B cell (primary cell): ENCODE results near the gene INO80C. TPM values are rescaled to one million over a fixed set of nuclear protein-coding genes. Genes with fewer than 3 reads are reported as not detected.

Experiments used
- ATAC-seq: fragments of 200-7000 bp; cut with Tn5 transposase; one replicate; pipeline ENCODE4 v1.10.0; 2021; ENCODE audit warnings: low read depth, mild to moderate bottlenecking, moderate number of reproducible peaks, moderate library complexity
- CTCF ChIA-PET: fragments of 350-600 bp; sonication (Branson Sonifier 250); formaldehyde crosslinking; loops from one replicate; lab custom pipeline; 2021; ENCODE audit warnings: antibody characterized with exemption, inconsistent platforms; lab: Charles Lee
- POLR2A ChIA-PET: fragments of 350-600 bp; sonication (Branson Sonifier 250); formaldehyde crosslinking; loops from one replicate; lab custom pipeline; 2021; ENCODE audit warnings: antibody characterized with exemption; lab: Charles Lee
- DNase-seq: peaks from one replicate; pipeline ENCODE4 v3.0.0; 2013
- H2AFZ ChIP-seq: 2 replicates; pipeline ENCODE4 v1.6.1; 2012; ENCODE audit warnings: mild to moderate bottlenecking, low read depth, low read length; ENCODE audit not compliant: insufficient read depth, poor library complexity, severe bottlenecking
- H3K27ac ChIP-seq, 2 donors: 1 replicate in 1 of 2; 2 replicates in 1 of 2; pipeline ENCODE4 v1.5.1; 2012 to 2013; ENCODE audit warnings: low read length in 2 of 2, mild to moderate bottlenecking in 2 of 2, moderate library complexity in 1 of 2
- H3K27me3 ChIP-seq, 4 experiments: fragments of 200-600 bp in 1 of 4; sonication (generic) in 1 of 4; replicated peaks in 1 of 4; 1 replicate in 2 of 4; 2 replicates in 2 of 4; pipeline versions ENCODE4 v1.6.1 to v1.7.0; 2013 to 2016; ENCODE audit warnings: low read length in 3 of 4, mild to moderate bottlenecking in 2 of 4, mixed read lengths in 1 of 4, moderate library complexity in 1 of 4; ENCODE audit not compliant: insufficient read depth in 4 of 4, control insufficient read depth in 3 of 4; ENCODE audit errors: control extremely low read depth in 1 of 4
- H3K36me3 ChIP-seq, 2 experiments: replicated peaks in 1 of 2; 1 replicate in 1 of 2; 2 replicates in 1 of 2; pipeline versions ENCODE4 v1.6.1 to v1.7.1; 2013; ENCODE audit warnings: low read length in 1 of 2; ENCODE audit not compliant: insufficient read depth in 2 of 2, control insufficient read depth in 1 of 2; ENCODE audit errors: control extremely low read depth in 1 of 2, extremely low read depth in 1 of 2
- H3K4me1 ChIP-seq, 2 donors: fragments of 200-600 bp in 1 of 2; sonication (generic) in 1 of 2; 1 replicate in 1 of 2; 2 replicates in 1 of 2; pipeline versions ENCODE4 v1.5.1 to v1.6.1; 2013 to 2017; ENCODE audit warnings: low read length in 2 of 2; ENCODE audit not compliant: control insufficient read depth in 2 of 2, insufficient read depth in 2 of 2
- H3K4me2 ChIP-seq: replicated peaks from 2 replicates; pipeline ENCODE3; 2012; ENCODE audit warnings: mild to moderate bottlenecking, low read depth, low read length; ENCODE audit not compliant: poor library complexity, severe bottlenecking
- H3K4me3 ChIP-seq, 5 experiments: fragments of 200-600 bp in 1 of 5; sonication (generic) in 1 of 5; 1 replicate in 3 of 5; 2 replicates in 2 of 5; pipeline versions ENCODE4 v1.5.1 to v1.7.0; 2011 to 2016; ENCODE audit warnings: low read length in 4 of 5, mild to moderate bottlenecking in 4 of 5, low read depth in 2 of 5, control low read depth in 1 of 5, moderate library complexity in 1 of 5; ENCODE audit not compliant: insufficient read depth in 1 of 5; ENCODE audit errors: control extremely low read depth in 1 of 5, extremely low read depth in 1 of 5
- H3K79me2 ChIP-seq: fragments of 200-600 bp; sonication (generic); one replicate; pipeline ENCODE4 v1.6.0; 2016; ENCODE audit warnings: low read length; ENCODE audit not compliant: control insufficient read depth, insufficient read depth
- H3K9ac ChIP-seq: fragments of 200-600 bp; sonication (generic); 2 replicates; pipeline ENCODE4 v1.6.1; 2017; ENCODE audit warnings: mild to moderate bottlenecking, low read length, moderate library complexity
- H3K9me3 ChIP-seq, 3 donors: one replicate each; pipeline versions ENCODE4 v1.6.1 to v1.7.1; 2013; ENCODE audit warnings: low read length in 2 of 3; ENCODE audit not compliant: control insufficient read depth in 2 of 3, insufficient read depth in 1 of 3; ENCODE audit errors: control extremely low read depth in 1 of 3
- H4K20me1 ChIP-seq: 2 replicates; pipeline ENCODE4 v1.6.0; 2012; ENCODE audit warnings: mild to moderate bottlenecking, low read length; ENCODE audit not compliant: insufficient read depth, control insufficient read depth, poor library complexity, severe bottlenecking
- H3K27ac Mint-ChIP-seq: one replicate; pipeline ENCODE4 v1.8.0; 2021; ENCODE audit warnings: mixed read lengths
- H3K27me3 Mint-ChIP-seq: one replicate; pipeline ENCODE4 v1.8.0; 2021; ENCODE audit warnings: mixed read lengths
- H3K4me1 Mint-ChIP-seq: one replicate; pipeline ENCODE4 v1.8.0; 2021; ENCODE audit warnings: mixed read lengths
- H3K4me3 Mint-ChIP-seq: one replicate; pipeline ENCODE4 v1.8.0; 2021; ENCODE audit warnings: mixed read lengths
- H3K9me3 Mint-ChIP-seq: one replicate; pipeline ENCODE4 v1.8.0; 2022; ENCODE audit warnings: mixed read lengths; ENCODE audit not compliant: insufficient read depth
- CTCF ChIP-seq: fragments of 200-600 bp; IDR thresholded peaks from one replicate; pipeline ENCODE4 v1.8.0; 2022; ENCODE audit warnings: antibody characterized with exemption, mild to moderate bottlenecking
- EZH2 ChIP-seq: IDR thresholded peaks from 2 replicates; pipeline ENCODE4 v1.6.1; 2012; ENCODE audit warnings: borderline replicate concordance, low read depth, mild to moderate bottlenecking, moderate library complexity, low read length; ENCODE audit not compliant: insufficient read depth, poor library complexity, severe bottlenecking
- WGBS: methylation state at CpG from one replicate; pipeline ENCODE4 v1.1.5; 2013; ENCODE audit warnings: missing lambda C conversion rate; ENCODE audit not compliant: insufficient coverage; 5-methylcytosine and 5-hydroxymethylcytosine counted together
- intact Hi-C: fragments of 100-400 bp; cut with micrococcal nuclease; formaldehyde crosslinking; loops from one replicate; pipeline ENCODE4 v1.10.0; 2022
- polyA plus RNA-seq: library from polyadenylated mRNA; depleted of rRNA; stranded (reverse); fragments of >200 nt; gene quantifications from 2 replicates; pipeline ENCODE4 v1.2.3, GENCODE V29; 2012
- total RNA-seq, 2 donors: library from RNA; stranded (reverse); fragments of 120-200 nt in 1 of 2; gene quantifications; 1 replicate in 1 of 2; 2 replicates in 1 of 2; pipeline versions ENCODE4 v1.2.3 to v1.2.4, GENCODE V29; 2013 to 2022

INO80C gene
- total and polyA plus RNA-seq, 2 donors (not counting 1 experiment from before 2014, with no cell fraction given), result 18.2 to 37.9 TPM

DNA sequence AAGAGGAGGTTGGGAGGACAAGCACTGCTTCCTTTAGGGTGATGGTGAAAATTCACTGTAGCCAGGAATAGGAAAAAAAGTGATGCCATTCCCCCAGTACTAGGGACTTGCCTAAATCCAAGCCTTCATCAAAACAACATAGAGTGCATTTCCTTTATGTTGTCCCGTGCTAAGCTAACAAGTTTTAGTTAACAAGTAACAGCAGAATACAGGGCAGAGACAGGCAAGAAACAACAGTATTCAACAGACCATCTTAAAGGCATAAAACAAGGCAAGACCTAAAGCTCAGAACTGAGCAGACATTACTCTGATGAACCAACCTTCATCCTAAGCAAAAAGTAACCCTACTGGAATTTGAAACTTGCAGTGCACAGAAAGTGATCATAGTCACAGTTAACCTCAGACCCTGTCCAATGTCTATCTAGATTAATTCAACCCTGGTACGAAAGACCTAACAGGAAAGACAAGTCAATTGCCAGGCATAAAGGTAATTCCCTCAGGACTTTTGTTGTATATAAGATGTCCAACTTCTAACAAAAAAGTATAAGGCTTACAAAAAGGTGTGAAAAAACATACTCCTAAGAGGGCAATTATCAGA is 49.3 kb upstream of the INO80C start:
- no peak overlapping the region for H3K4me3 ChIP-seq
- CTCF ChIA-PET, result no interaction called here
- H3K27me3 Mint-ChIP-seq, result peaks cover 3% of the 10 kb centered on the region
- no peak overlapping the region for H3K27ac ChIP-seq
- H3K36me3 ChIP-seq, result no peaks in the 10 kb centered on the region
- H3K79me2 ChIP-seq, result no peaks in the 10 kb centered on the region
- TF ChIP-seq CTCF, result no peak
- TF ChIP-seq EZH2, result no peak
- no peak overlapping the region for H3K4me2 ChIP-seq
- no peaks in the 10 kb centered on the region for H3K4me1 Mint-ChIP-seq
- 100% methylated on average over 1 of the region's 2 CpGs for WGBS
- no peak overlapping the region for H3K27ac Mint-ChIP-seq
- H3K4me1 ChIP-seq, result no peaks in the 10 kb centered on the region
- POLR2A ChIA-PET, result no interaction called here
- intact Hi-C loops, result no loop called here
- no peak overlapping the region for H2AFZ ChIP-seq
- no peak overlapping the region for H3K4me3 Mint-ChIP-seq
- H4K20me1 ChIP-seq, result no peaks in the 10 kb centered on the region
- no peaks in the 10 kb centered on the region for H3K9me3 Mint-ChIP-seq
- DNase-seq (no peak), ATAC-seq (no peak)
- peaks cover 0 to 5% (median 0%) of the 10 kb centered on the region in 4 experiments for H3K27me3 ChIP-seq
- peaks cover 0 to 2% (median 0%) of the 10 kb centered on the region in 3 donors for H3K9me3 ChIP-seq
- no peak overlapping the region for H3K9ac ChIP-seq

GRCh38 chr18:35542356-35542755 is 44.6 kb upstream of the INO80C start:
- no peaks in the 10 kb centered on the region for H3K4me1 Mint-ChIP-seq
- Histone ChIP-seq H3K27me3 (peaks cover 0 to 5% (median 0%) of the 10 kb centered on the region in 4 experiments), H3K79me2 (no peaks in the 10 kb centered on the region), H3K4me1 (no peaks in the 10 kb centered on the region), H2AFZ (no peak overlapping the region), H3K27ac (no peak overlapping the region), H3K4me3 (no peak overlapping the region), H3K36me3 (no peaks in the 10 kb centered on the region), H3K9ac (no peak overlapping the region), H3K9me3 (peaks cover 0 to 4% (median 0%) of the 10 kb centered on the region in 3 donors), H3K4me2 (no peak overlapping the region), H4K20me1 (no peaks in the 10 kb centered on the region)
- ATAC-seq, result no peak
- peaks cover 2% of the 10 kb centered on the region for H3K9me3 Mint-ChIP-seq
- H3K27ac Mint-ChIP-seq, result no peak overlapping the region
- TF ChIP-seq CTCF, result no peak
- no peak for TF ChIP-seq EZH2
- CTCF ChIA-PET, result no interaction called here
- peaks cover 3% of the 10 kb centered on the region for H3K27me3 Mint-ChIP-seq
- POLR2A ChIA-PET, result no interaction called here
- DNase-seq, result no peak
- intact Hi-C loops, result no loop called here
- H3K4me3 Mint-ChIP-seq, result no peak overlapping the region
